Fibroblast of skin of left biceps (primary cell): ENCODE data around the gene OTOP3.

Experiments used
- DNase-seq, 2 experiments: peaks; one replicate each; pipeline ENCODE4 v3.0.0-alpha.2; 2013; ENCODE audit warnings: low read depth in 2 of 2

OTOP3 gene

GRCh38 chr17:74917430-74917829 lies 18.3 kb upstream of the OTOP3 start:
- DNase-seq = no peak

GRCh38 chr17:74918906-74919305 lies 16.8 kb upstream of the OTOP3 start:
- no peak for DNase-seq

GRCh38 chr17:74919440-74920305 lies 16.0 kb upstream of the OTOP3 start:
- DNase-seq = no peak

GRCh38 chr17:74920306-74920620 lies 15.4 kb upstream of the OTOP3 start:
- no peak for DNase-seq

- no peak for DNase-seq
These were observed 15.1 kb upstream of the OTOP3 start for GRCh38 chr17:74920642-74921025.

- DNase-seq = no peak
These were observed 14.5 kb upstream of the OTOP3 start for GRCh38 chr17:74921026-74921681.

- DNase-seq = no peak
These were observed 13.9 kb upstream of the OTOP3 start for GRCh38 chr17:74921769-74922168.

- DNase-seq = no peak
These were observed 13.5 kb upstream of the OTOP3 start for GRCh38 chr17:74922172-74922571.

- DNase-seq = no peak
These were observed 12.8 kb upstream of the OTOP3 start, which contains the start of gene USH1G for GRCh38 chr17:74922694-74923537. Gene USH1G, minus strand, starts transcription at chr17:74923255. Its CDS starts 182 bp downstream, at chr17:74923073.

GRCh38 chr17:74923538-74924249 lies 12.0 kb upstream of the OTOP3 start:
- DNase-seq = no peak

- no peak for DNase-seq
These were observed 11.3 kb upstream of the OTOP3 start, which contains the start of gene OTOP2 for GRCh38 chr17:74924250-74924948. Gene OTOP2, plus strand, starts transcription at chr17:74924273. Its CDS starts 360 bp downstream, at chr17:74924633.

- no peak for DNase-seq
These were observed 10.5 kb upstream of the OTOP3 start for GRCh38 chr17:74925242-74925641.

GRCh38 chr17:74928786-74929185 lies 6.9 kb upstream of the OTOP3 start:
- DNase-seq = no peak

- DNase-seq = no peak
These were observed 5.1 kb upstream of the OTOP3 start for GRCh38 chr17:74930535-74931036.

- no peak for DNase-seq
These were observed 650 bp upstream of the OTOP3 start for GRCh38 chr17:74935048-74935447.

- DNase-seq = no peak
These were observed 737 bp downstream of the OTOP3 start for GRCh38 chr17:74936470-74936799.

GRCh38 chr17:74937064-74938051 lies 1.7 kb downstream of the OTOP3 start:
- DNase-seq = no peak

- DNase-seq = no peak
These were observed 2.7 kb downstream of the OTOP3 start for GRCh38 chr17:74938194-74938950.

GRCh38 chr17:74939534-74939933 lies 3.8 kb downstream of the OTOP3 start:
- DNase-seq = no peak
